Measurements from ENCODE around the gene LPGAT1.
A peak's percentile ranks its signal among the peaks of the same experiment; 100 is the strongest.
"Not testable (repeated sequence)": the region's sequence is repeated elsewhere in the genome, so short reads cannot be mapped to it uniquely, and the experiment has no call there.

Gene LPGAT1, protein sequence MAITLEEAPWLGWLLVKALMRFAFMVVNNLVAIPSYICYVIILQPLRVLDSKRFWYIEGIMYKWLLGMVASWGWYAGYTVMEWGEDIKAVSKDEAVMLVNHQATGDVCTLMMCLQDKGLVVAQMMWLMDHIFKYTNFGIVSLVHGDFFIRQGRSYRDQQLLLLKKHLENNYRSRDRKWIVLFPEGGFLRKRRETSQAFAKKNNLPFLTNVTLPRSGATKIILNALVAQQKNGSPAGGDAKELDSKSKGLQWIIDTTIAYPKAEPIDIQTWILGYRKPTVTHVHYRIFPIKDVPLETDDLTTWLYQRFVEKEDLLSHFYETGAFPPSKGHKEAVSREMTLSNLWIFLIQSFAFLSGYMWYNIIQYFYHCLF

GRCh38 chr1:211830328-211831142 lies at the start of gene LPGAT1:
Gene LPGAT1, minus strand, starts transcription at chr1:211830763. Its CDS starts 1,467 bp downstream, at chr1:211829296.
- DNase-seq (ENCODE audit: low spot score): peak; percentile 83

DNA sequence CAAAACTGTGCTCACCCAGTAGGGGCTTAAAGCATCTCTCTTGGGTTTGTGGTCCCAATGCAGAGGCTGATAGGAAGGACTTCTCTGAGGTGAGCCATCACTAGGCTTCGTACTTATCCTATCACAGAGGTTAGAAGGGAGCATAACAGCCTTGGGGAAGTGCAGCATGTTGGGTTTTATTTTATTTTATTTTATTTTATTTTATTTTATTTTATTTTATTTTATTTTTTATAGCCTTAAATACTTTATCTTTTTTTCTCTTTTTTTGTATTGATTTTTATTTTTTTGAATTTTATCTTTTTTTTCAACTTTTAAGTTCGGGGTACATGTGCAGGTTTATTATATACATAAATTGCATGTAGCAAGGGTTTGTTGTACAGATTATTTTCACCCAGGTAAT lies 48.9 kb upstream of the LPGAT1 start:
- DNase-seq (ENCODE audit: low spot score): no peak

GRCh38 chr1:211876851-211877590 lies 46.5 kb upstream of the LPGAT1 start:
- DNase-seq (ENCODE audit: low spot score): no peak

GRCh38 chr1:211875541-211875940 lies 45.0 kb upstream of the LPGAT1 start:
- DNase-seq (ENCODE audit: low spot score): no peak

DNA sequence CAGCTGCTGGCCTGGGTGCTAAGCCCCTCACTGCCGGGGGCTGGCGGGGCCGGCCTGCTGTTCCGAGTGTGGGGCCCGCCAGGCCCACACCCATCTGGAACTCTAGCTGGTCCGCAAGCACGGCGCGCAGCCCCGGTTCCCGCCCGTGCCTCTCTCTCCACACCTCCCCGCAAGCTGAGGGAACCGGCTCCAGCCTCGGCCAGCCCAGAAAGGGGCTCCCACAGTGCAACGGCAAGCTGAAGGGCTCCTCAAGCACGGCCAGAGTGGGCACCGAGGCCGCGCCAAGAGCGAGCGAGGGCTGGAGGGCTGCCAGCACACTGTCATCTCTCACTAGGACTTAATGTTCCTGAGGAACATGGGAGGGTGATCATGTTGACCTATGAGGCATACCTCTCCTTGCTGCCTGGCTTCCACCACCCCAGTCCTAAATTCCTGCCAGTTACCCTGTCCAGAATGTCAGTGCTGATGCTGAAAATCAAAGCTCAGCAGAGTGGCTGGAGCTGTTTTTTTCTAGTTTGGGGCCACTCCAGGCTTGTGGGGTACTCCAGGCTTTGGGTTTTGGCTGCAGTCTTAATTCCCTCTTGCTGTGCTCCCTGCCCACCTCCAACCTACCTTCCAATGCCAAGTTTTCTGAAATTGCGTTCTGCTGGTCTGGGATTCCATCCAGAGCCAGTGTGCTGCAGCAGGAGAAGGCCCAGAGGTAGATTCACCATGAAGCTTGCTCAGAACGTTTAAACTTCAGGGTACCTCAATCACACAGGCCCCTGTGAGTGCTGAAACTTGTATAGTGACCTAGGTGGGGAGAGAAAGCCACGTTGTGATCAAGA lies 44.2 kb upstream of the LPGAT1 start:
- peak; percentile 2 for DNase-seq (ENCODE audit: low spot score)

DNA sequence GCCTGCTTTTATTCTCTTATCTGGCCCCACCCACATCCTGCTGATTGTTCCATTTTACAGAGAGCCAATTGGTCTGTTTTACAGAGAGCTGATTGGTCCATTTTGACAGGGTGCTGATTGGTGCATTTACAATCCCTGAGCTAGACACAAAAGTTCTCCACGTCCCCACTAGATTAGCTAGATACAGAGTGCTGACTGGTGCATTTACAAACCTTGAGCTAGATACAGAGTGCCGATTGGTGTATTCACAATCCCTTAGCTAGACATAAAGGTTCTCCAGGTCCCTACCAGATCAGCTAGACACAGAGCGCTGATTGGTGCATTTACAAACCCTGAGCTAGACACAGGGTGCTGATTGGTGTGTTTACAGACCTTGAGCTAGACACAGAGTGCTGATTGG lies 43.2 kb upstream of the LPGAT1 start:
- not testable (repeated sequence) for DNase-seq (ENCODE audit: low spot score)

DNA sequence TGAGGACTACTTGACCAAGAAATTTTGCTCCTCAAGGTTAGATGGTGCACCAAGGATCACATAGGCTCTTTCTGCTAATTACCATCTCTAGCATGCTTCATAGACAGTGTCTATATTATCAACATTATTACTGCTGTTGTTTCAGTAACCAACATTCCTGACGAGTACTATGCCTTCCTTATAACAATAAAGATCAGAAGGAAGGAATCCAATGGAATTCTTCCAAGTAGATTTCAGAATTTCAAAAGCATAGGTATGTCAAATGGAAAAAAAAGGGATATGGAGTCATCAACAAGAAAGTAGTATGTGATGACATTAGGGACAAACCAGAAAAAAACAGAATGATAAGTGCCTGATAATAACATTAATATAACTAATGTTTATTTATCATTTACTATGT lies 39.6 kb upstream of the LPGAT1 start:
- no peak for DNase-seq (ENCODE audit: low spot score)

DNA sequence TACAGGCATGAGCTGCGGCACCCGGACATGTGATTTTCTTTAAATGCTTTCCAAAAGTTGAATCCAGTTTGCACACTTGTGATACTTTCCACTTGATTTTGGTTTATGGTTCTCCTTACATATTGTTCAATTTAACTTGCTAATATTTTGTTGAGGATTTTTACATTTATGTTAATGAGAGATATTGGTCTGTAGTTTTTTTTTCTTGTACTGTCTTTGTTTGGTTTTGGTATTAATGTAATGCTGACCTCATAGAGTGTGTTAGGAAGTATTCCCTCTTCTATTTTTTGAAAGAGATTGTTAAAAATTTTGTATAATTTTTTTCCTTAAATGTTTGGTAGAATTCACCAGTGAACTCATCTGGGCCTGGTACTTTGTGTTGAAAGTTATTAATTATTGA lies 34.6 kb upstream of the LPGAT1 start:
- DNase-seq (ENCODE audit: low spot score): no peak

DNA sequence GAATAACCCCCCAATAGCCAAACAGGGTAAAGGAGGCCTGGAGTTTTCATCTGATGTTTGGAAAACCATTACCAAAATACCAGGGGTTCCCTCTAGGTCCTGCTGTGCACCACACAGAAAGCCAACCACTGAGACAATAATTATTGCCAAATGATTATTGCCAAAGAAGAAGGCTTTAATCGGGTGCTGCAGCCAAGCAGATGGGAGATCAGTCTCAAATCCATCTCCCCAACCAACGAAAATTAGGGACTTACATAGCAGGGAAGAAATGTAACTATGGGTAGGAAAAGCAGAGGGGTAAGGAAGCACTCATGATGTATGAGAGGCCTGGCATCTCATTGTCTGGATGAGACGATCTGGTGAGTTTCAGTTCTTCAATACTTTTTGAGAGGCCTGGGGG lies 28.8 kb upstream of the LPGAT1 start:
- no peak for DNase-seq (ENCODE audit: low spot score)

DNA sequence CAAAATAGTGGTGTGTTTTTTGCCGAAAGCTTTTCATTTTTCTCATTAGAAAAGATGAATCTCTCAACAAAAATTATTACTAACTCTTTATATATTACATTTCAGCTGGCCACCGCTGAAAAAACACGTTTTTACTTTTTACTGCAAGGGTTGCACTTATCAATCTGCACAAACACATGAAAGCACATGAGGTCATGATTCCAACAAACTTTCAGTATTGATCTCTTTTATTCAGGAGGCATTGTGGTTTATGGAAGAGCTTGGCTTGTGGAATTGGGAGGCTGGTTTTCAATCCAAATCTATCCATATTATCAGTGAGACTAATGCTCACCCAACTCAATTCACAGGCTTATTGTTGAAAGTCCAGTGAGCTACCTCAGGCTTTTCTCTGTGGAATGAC lies 20.6 kb upstream of the LPGAT1 start:
- no peak for DNase-seq (ENCODE audit: low spot score)

- no peak for DNase-seq (ENCODE audit: low spot score)
These were observed 13.1 kb upstream of the LPGAT1 start for GRCh38 chr1:211843507-211844298.

- no peak for DNase-seq (ENCODE audit: low spot score)
These were observed 12.5 kb upstream of the LPGAT1 start for GRCh38 chr1:211843018-211843417.

- DNase-seq (ENCODE audit: low spot score): no peak
These were observed 12.0 kb upstream of the LPGAT1 start for GRCh38 chr1:211842518-211842917.

DNA sequence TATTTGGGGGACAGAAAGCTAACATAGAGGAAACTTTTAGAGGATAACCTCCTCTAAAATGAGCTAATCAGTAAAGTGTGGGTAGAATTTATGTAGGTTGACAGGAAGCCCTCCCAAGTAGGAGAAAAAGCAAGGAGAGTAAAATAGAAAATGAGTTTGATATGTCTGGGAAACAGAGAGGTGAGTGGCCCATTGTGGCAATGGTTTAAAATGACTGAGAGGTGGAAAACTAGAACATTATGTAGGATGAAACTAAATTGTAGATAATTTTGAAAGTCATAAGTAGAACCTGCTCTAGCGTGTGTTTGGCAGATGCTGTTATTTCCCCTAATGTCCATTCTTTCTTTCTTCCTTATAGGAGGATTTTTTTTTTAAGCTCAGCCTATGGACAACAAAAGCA lies 8.5 kb upstream of the LPGAT1 start:
- no peak for DNase-seq (ENCODE audit: low spot score)

DNA sequence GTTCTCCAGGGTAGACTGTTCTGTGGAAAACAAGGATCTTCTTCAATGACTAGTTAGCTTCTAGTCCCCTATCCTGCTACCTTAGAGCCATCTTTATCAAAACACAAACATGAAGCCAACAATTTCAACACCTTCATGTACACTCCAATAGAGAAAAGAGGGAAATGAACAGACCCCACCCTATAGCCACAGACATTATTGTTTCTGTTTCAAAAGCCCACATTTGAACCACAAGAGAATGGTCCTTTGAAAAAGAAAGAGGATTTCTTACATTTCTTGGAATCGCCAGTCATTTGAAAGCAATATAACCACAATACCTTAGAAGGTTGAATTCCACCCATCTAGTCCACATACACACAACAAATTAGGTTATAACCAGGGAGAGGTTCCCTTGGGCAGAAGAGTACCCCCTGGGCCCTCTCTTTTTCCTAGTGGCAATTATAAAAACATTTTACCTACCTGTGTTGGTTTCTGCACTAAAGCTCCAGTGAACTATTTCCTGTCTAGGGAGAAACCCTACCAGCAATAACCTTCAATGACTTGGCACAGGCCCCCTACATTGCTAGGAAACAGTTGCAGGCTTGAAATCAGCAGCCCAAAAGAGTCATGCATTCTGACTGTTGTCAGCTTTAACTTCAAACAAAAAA lies 2.7 kb upstream of the LPGAT1 start:
- no peak for DNase-seq (ENCODE audit: low spot score)

DNA sequence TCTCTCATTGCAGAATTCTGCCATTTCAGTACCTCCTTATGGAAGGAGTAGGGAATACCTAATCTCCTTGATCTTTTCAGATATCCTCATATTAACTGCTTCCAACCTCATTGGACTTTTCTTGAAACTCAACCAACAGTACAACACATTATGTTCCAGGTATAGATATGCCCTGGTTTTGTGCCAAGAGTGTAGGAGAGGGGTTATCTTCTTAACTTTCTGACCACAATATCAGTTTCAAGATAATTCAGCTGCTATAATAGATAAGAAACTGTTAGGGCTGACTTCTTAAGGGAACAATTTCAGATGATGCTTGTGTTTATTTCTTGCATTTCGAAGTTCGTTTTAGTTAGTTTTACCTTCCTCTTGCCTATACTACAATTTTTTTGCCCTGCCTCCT lies 2.1 kb upstream of the LPGAT1 start:
- DNase-seq (ENCODE audit: low spot score): no peak

DNA sequence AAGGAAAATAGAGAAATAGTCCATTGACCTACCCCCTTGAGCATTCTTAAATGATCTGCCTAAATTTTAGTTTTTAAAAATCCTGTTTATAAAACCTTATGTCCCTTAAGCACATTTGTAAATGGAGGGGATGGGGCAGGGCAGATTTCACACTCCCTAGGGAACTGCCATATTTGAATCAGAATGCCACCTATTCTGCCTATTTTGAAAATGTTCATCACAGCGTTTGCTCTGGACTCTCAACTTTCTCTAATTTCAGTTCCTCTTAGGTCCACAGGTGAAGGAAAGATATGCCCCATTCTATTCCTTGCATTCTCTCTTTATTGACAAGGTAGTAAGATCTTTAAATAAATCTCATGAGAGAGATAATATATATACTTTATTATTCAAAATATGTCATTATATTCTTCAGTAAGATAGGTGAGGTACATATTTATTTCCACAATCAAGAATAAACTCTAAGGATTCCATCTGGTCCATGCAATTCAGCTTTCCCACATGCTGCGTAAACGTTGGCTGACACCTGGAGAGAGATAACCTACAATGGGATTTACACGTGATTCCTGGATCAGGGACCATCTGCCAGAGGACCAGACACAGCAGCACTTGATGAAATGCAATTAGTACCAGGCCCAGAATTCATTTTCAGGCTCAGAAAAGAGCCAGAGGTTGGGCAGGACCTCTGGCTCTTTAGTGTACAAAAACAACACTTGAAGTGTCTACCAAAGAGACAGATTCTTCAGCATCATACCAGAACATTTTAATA lies 1.2 kb upstream of the LPGAT1 start:
- DNase-seq (ENCODE audit: low spot score): no peak

- no peak for DNase-seq (ENCODE audit: low spot score)
These were observed 572 bp downstream of the LPGAT1 start for GRCh38 chr1:211830055-211830327.

- DNase-seq (ENCODE audit: low spot score): peak; percentile 73
These were observed 1.1 kb downstream of the LPGAT1 start for GRCh38 chr1:211829343-211830054.

All from globus pallidus (tissue), 1 donor.